ENCODE measurements around the gene MRPS18B. TPM values are rescaled to one million over a fixed set of nuclear protein-coding genes. Genes with fewer than 3 reads are reported as not detected.

The MRPS18B gene
- 10 to 100 TPM; 48.2 to 65.7 TPM for total RNA-seq

GRCh38 chr6:30617565-30618269 lies at the start of gene MRPS18B:
Gene MRPS18B, plus strand, starts transcription at chr6:30617840. Its CDS starts 26 bp downstream, at chr6:30617866.
- H3K27me3 Mint-ChIP-seq, result peaks cover 3% of the 10 kb centered on the region
- ATAC-seq (peak; percentile 82), DNase-seq (peak; percentile 99)
- peak within 1 kb of the TSS; percentile 100 for H3K27ac Mint-ChIP-seq
- peaks cover 39% of the 10 kb centered on the region for H3K4me1 Mint-ChIP-seq
- peaks cover 59% of the 10 kb centered on the region for H3K36me3 Mint-ChIP-seq
- peak within 1 kb of the TSS; percentile 97 for H3K4me3 Mint-ChIP-seq
- CTCF ChIA-PET, result interaction anchor here (1.0 to 2.5 kb wide), 15 partner anchors 9 to 462 kb away, joined by 3 to 9 read pairs (median 5); partner anchors contain the start of genes ABCF1 and ATAT1
- no peaks in the 10 kb centered on the region for H3K9me3 Mint-ChIP-seq (ENCODE audit: low read depth)

- CTCF ChIA-PET, result no interaction called here
- Mint-ChIP-seq H3K27ac (no peak overlapping the region), H3K36me3 (peaks cover 9% of the 10 kb centered on the region), H3K4me3 (no peak overlapping the region), H3K9me3 (ENCODE audit: low read depth) (no peaks in the 10 kb centered on the region), H3K27me3 (no peaks in the 10 kb centered on the region), H3K4me1 (peaks cover 41% of the 10 kb centered on the region)
- ATAC-seq (no peak), DNase-seq (peak; percentile 52)
These were observed 49.4 kb upstream of the MRPS18B start for GRCh38 chr6:30568245-30568644.

- H3K27me3 Mint-ChIP-seq, result no peaks in the 10 kb centered on the region
- peak overlapping the region; percentile 89 for H3K4me3 Mint-ChIP-seq
- H3K4me1 Mint-ChIP-seq, result peaks cover 57% of the 10 kb centered on the region
- no peaks in the 10 kb centered on the region for H3K9me3 Mint-ChIP-seq (ENCODE audit: low read depth)
- H3K27ac Mint-ChIP-seq, result no peak overlapping the region
- ATAC-seq, result no peak
- peaks cover 5% of the 10 kb centered on the region for H3K36me3 Mint-ChIP-seq
- CTCF ChIA-PET, result interaction anchor here (1.0 to 2.4 kb wide), 13 partner anchors 13 to 357 kb away, joined by 3 to 16 read pairs (median 5); partner anchors contain the start of genes PRR3 and TRIM26
- DNase-seq, result no peak
These were observed 47.4 kb upstream of the MRPS18B start for GRCh38 chr6:30570263-30570662.

- peaks cover 58% of the 10 kb centered on the region for H3K4me1 Mint-ChIP-seq
- H3K27ac Mint-ChIP-seq, result peak overlapping the region; percentile 94
- CTCF ChIA-PET, result interaction anchor here (0.9 to 2.4 kb wide), 16 partner anchors 13 to 358 kb away, joined by 3 to 16 read pairs (median 4); partner anchors contain the start of genes DHX16, MRPS18B, PRR3 and TRIM26
- H3K4me3 Mint-ChIP-seq, result peak overlapping the region; percentile 89
- peaks cover 5% of the 10 kb centered on the region for H3K36me3 Mint-ChIP-seq
- no peaks in the 10 kb centered on the region for H3K9me3 Mint-ChIP-seq (ENCODE audit: low read depth)
- no peaks in the 10 kb centered on the region for H3K27me3 Mint-ChIP-seq
- DNase-seq (no peak), ATAC-seq (peak; percentile 13)
These were observed 46.9 kb upstream of the MRPS18B start for GRCh38 chr6:30570740-30571074.

- DNase-seq, result peak; percentile 99
- H3K9me3 Mint-ChIP-seq (ENCODE audit: low read depth), result no peaks in the 10 kb centered on the region
- ATAC-seq, result peak; percentile 95
- H3K4me1 Mint-ChIP-seq, result peaks cover 58% of the 10 kb centered on the region
- peaks cover 5% of the 10 kb centered on the region for H3K36me3 Mint-ChIP-seq
- CTCF ChIA-PET, result interaction anchor here (0.6 to 2.4 kb wide), 14 partner anchors 14 to 358 kb away, joined by 3 to 16 read pairs (median 4); partner anchors contain the start of genes DHX16, MRPS18B, PRR3 and TRIM26
- peak within 1 kb of the TSS; percentile 89 for H3K4me3 Mint-ChIP-seq
- no peaks in the 10 kb centered on the region for H3K27me3 Mint-ChIP-seq
- peak within 1 kb of the TSS; percentile 94 for H3K27ac Mint-ChIP-seq
These were observed 46.4 kb upstream of the MRPS18B start, which contains the start of gene ABCF1 for GRCh38 chr6:30571075-30571761. Gene ABCF1, plus strand, starts transcription at chr6:30571442. Its CDS starts 46 bp downstream, at chr6:30571488.

GRCh38 chr6:30571762-30572082 lies 45.9 kb upstream of the MRPS18B start:
- no peak for DNase-seq
- ATAC-seq, result no peak

GRCh38 chr6:30572148-30572547 lies 45.5 kb upstream of the MRPS18B start:
- Mint-ChIP-seq H3K9me3 (ENCODE audit: low read depth) (no peaks in the 10 kb centered on the region), H3K27ac (peak overlapping the region; percentile 94), H3K4me1 (peaks cover 62% of the 10 kb centered on the region), H3K4me3 (peak overlapping the region; percentile 89), H3K27me3 (no peaks in the 10 kb centered on the region), H3K36me3 (peaks cover 12% of the 10 kb centered on the region)
- DNase-seq (no peak), ATAC-seq (no peak)
- CTCF ChIA-PET, result interaction anchor here (0.6 to 1.0 kb wide), 2 partner anchors 15 to 150 kb away, joined by 3 read pairs; no protein-coding TSS in a partner anchor

More at GRCh38 chr6:30571762-30572082, 45.9 kb upstream of the MRPS18B start:
- Mint-ChIP-seq H3K36me3 (peaks cover 9% of the 10 kb centered on the region), H3K4me1 (peaks cover 61% of the 10 kb centered on the region), H3K27ac (peak overlapping the region; percentile 94), H3K27me3 (no peaks in the 10 kb centered on the region), H3K4me3 (peak overlapping the region; percentile 89), H3K9me3 (ENCODE audit: low read depth) (no peaks in the 10 kb centered on the region)
- CTCF ChIA-PET, result interaction anchor here (0.6 to 2.4 kb wide), 11 partner anchors 14 to 261 kb away, joined by 3 to 16 read pairs (median 4); partner anchors contain the start of genes DHX16, MRPS18B and PRR3

GRCh38 chr6:30573113-30573512 lies 44.5 kb upstream of the MRPS18B start:
- peak overlapping the region; percentile 89 for H3K4me3 Mint-ChIP-seq
- CTCF ChIA-PET, result interaction anchor here (1.8 kb wide), 1 partner anchor 32 kb away, joined by 7 read pairs; no protein-coding TSS in a partner anchor
- no peak for ATAC-seq
- no peaks in the 10 kb centered on the region for H3K27me3 Mint-ChIP-seq
- peaks cover 59% of the 10 kb centered on the region for H3K4me1 Mint-ChIP-seq
- no peaks in the 10 kb centered on the region for H3K9me3 Mint-ChIP-seq (ENCODE audit: low read depth)
- H3K36me3 Mint-ChIP-seq, result peaks cover 22% of the 10 kb centered on the region
- DNase-seq, result no peak
- H3K27ac Mint-ChIP-seq, result peak overlapping the region; percentile 13

- Mint-ChIP-seq H3K9me3 (ENCODE audit: low read depth) (no peaks in the 10 kb centered on the region), H3K27ac (no peak overlapping the region), H3K36me3 (peaks cover 55% of the 10 kb centered on the region), H3K27me3 (no peaks in the 10 kb centered on the region), H3K4me3 (no peak overlapping the region), H3K4me1 (peaks cover 25% of the 10 kb centered on the region)
- CTCF ChIA-PET, result interaction anchor here (1.7 to 2.6 kb wide), 3 partner anchors 34 to 95 kb away, joined by 8 to 13 read pairs (median 11); no protein-coding TSS in a partner anchor
- ATAC-seq, result no peak
- no peak for DNase-seq
These were observed 39.6 kb upstream of the MRPS18B start for GRCh38 chr6:30578051-30578450.

- Mint-ChIP-seq H3K36me3 (peaks cover 59% of the 10 kb centered on the region), H3K4me3 (no peak overlapping the region)
- ATAC-seq, result no peak
These were observed 33.7 kb upstream of the MRPS18B start for GRCh38 chr6:30583921-30584320.

GRCh38 chr6:30589754-30590358 lies 27.8 kb upstream of the MRPS18B start:
- H3K36me3 Mint-ChIP-seq, result peaks cover 49% of the 10 kb centered on the region
- no peak overlapping the region for H3K27ac Mint-ChIP-seq
- no peak for DNase-seq
- no peak overlapping the region for H3K4me3 Mint-ChIP-seq
- CTCF ChIA-PET, result interaction anchor here (1.1 to 1.5 kb wide), 4 partner anchors 11 to 83 kb away, joined by 3 to 6 read pairs (median 4); partner anchors contain the start of gene DHX16
- no peak for ATAC-seq
- no peaks in the 10 kb centered on the region for H3K27me3 Mint-ChIP-seq
- no peaks in the 10 kb centered on the region for H3K4me1 Mint-ChIP-seq
- no peaks in the 10 kb centered on the region for H3K9me3 Mint-ChIP-seq (ENCODE audit: low read depth)

More at GRCh38 chr6:30583921-30584320, 33.7 kb upstream of the MRPS18B start:
- Mint-ChIP-seq H3K9me3 (ENCODE audit: low read depth) (no peaks in the 10 kb centered on the region), H3K4me1 (no peaks in the 10 kb centered on the region), H3K27me3 (no peaks in the 10 kb centered on the region), H3K27ac (peak overlapping the region; percentile 16)
- DNase-seq, result no peak
- CTCF ChIA-PET, result interaction anchor here (1.8 kb wide), 1 partner anchor 12 kb away, joined by 6 read pairs; no protein-coding TSS in a partner anchor

GRCh38 chr6:30590509-30590908 lies 27.1 kb upstream of the MRPS18B start:
- Mint-ChIP-seq H3K9me3 (ENCODE audit: low read depth) (no peaks in the 10 kb centered on the region), H3K27ac (no peak overlapping the region), H3K36me3 (peaks cover 44% of the 10 kb centered on the region), H3K27me3 (no peaks in the 10 kb centered on the region), H3K4me1 (no peaks in the 10 kb centered on the region), H3K4me3 (no peak overlapping the region)
- DNase-seq, result no peak
- CTCF ChIA-PET, result interaction anchor here (1.1 to 2.3 kb wide), 5 partner anchors 12 to 107 kb away, joined by 3 to 6 read pairs (median 5); partner anchors contain the start of gene DHX16
- no peak for ATAC-seq

Measured in activated CD8-positive, alpha-beta memory T cell treated with anti-CD3 and anti-CD28 coated beads, Interleukin-2, amount 10 ng/mL, durations not matched to agents 7 days and 5 days (primary cell).